NCI-H446 treated with DMSO at 0.1 percent for 48 hours (cell line): Measurements from ENCODE around the gene HEBP1.

Source experiments
- DNase-seq: peaks from one replicate; lab custom pipeline; 2025; lab: John Stamatoyannopoulos, UW

The HEBP1 gene

DNA sequence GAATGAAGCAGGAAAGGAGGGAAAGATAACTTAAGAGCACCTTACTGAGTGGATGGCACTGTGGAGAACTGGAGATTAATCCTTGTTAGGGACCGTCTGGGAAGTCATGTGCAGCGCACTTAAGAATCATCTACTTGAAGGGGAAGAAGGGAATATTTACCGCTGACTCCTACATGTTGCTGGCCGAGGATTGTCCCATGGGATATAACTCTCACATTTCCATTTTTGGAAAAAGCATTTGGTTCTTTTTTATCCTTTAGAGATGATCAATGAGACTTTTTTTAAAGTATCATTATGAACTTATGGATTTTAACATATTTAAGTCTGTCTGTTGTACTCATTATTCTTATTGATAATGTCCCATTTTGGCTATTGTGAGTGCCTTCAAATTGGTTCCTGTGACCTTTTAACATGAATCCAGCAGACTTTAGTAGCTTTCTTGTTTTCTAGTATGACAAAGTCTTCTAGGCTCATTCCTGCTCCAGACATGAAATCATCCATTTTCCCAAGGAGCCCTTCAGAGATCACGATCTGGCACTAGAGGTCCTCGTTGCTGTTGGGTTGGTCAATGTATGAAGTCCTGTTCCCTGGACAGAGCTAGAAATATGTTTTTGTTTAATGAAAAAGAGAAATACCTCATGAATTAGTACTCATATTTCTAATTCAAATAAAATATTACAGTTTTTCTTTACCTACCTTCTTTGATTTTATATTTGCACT is 23.9 kb upstream of the HEBP1 start:
- DNase-seq: peak; percentile 8

DNA sequence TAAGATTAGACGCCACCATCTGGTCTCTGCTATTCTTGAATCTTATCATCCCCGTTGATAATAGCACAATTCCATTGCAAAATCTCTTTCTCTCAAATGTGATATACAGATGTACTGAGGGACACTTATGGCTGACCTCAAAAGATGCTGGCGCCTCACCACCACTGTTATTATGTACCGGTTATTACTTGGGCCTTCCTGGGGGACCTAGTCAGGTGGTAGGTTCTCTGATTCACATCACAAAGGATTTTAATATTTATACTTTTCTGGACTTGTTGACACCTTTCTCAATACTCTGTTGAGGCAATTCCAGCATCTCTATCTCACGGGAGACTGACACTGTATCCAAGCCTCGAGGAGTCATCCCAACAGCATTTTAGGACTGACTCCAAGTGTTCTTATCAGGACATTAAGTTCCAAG is 22.8 kb upstream of the HEBP1 start:
- DNase-seq: no peak

DNA sequence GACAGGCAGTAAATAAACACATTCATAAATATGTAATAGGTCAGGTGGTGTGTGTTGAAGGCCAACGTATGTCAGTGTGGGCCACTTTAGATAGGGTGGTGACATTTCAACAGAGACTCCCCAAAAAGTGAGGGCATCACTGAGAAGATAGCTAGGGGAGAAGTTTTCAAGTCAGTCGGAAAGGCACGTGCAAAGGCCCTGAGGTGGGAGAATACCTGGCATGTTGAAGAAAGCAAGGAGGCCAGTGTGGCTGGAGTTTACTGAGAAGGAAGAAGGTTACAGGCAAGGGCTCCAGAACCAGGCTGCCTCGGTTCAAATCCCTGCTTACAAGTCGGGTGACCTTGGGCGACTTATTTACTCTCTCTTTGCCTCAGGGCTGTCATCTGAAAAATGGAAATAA is 11.0 kb upstream of the HEBP1 start:
- no peak for DNase-seq

DNA sequence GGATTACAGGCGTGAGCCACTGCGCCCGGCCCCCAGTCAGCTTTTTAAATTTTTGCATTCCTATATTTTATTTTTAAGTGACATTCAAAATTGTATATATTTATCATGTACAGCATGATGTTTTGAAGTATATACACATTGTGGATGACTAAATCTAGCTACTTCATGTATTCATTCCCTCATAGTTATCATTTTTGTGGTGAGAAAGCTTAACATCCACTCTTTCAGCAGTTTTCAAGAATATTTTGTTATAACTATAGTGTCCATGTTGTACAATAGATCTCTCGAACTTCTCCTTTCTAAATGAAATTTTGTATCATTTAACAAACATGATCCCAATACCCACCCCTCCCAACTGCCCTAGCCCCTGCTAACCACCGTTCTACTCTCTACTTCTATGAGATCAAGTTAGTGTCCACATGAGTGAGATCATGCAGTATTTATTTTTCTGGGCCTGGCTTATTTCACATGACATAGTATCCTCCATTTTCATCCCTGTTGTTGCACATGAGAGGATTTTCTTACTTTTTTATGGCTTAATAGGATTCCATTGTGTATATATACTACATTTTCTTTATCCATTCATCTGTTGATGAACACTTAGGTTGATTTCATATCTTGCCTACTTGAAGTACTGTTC is 8.8 kb upstream of the HEBP1 start:
- no peak for DNase-seq

GRCh38 chr12:13007496-13008233 is 7.6 kb upstream of the HEBP1 start:
- DNase-seq: no peak

GRCh38 chr12:13005649-13006048 is 5.6 kb upstream of the HEBP1 start:
- DNase-seq: no peak

GRCh38 chr12:13004986-13005385 is 4.9 kb upstream of the HEBP1 start:
- no peak for DNase-seq

- no peak for DNase-seq
Observed at GRCh38 chr12:13004361-13004760, 4.3 kb upstream of the HEBP1 start.

DNA sequence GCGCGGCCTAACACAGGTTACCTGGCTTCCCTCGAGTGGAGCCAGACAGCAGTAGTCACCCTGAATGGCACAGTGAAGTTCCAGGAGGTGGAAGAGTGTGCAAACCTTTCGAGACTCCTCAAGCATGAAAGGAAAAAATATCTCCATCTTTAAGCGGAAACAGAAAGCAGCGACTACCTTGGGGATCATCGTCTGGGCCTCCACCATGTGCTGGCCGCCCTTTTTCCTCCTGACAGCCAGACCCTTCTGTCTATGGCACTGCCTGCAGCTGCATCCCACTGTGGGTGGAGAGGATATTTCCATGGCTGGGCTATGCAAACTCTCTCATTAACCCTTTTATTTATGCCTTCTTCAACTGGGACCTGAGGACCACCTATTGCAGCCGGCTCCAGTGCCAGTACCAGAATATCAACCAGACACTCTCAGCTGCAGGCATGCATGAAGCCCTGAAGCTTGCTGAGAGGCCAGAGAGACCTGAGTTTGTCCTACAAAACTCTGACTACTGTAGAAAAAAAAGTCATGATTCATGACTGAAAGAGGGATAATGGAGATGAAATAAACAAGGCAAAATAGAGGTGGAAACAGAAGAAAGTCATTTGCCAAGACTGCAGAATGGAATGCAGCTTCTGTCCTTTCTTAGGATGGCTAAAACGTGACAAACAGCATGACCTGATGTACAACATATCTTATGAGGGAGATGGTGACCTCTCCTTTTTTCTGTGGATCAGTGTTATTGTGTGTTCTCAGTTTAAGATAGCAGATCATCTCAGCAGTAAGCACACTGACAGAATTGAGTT is 2.4 kb upstream of the HEBP1 start:
- DNase-seq: no peak

GRCh38 chr12:13001775-13002040 is 1.6 kb upstream of the HEBP1 start:
- DNase-seq: no peak

- no peak for DNase-seq
Observed at GRCh38 chr12:13000925-13001774, 1.1 kb upstream of the HEBP1 start.

DNA sequence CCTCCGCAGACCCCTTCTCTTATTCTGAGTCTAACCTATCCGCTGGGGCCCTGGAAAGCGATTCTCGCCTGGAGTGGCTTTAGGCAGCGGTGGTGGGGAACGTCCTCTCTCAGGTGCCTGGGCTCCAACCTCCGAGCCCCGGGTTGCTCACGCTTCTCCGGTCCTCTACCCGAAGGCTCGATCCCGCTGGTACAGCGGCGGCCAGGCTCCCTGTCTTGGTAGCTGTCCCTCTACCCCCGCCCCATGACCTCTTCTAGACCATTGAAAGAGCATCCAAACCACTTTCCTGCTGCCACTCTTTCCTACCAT is 505 bp upstream of the HEBP1 start:
- DNase-seq: no peak

DNA sequence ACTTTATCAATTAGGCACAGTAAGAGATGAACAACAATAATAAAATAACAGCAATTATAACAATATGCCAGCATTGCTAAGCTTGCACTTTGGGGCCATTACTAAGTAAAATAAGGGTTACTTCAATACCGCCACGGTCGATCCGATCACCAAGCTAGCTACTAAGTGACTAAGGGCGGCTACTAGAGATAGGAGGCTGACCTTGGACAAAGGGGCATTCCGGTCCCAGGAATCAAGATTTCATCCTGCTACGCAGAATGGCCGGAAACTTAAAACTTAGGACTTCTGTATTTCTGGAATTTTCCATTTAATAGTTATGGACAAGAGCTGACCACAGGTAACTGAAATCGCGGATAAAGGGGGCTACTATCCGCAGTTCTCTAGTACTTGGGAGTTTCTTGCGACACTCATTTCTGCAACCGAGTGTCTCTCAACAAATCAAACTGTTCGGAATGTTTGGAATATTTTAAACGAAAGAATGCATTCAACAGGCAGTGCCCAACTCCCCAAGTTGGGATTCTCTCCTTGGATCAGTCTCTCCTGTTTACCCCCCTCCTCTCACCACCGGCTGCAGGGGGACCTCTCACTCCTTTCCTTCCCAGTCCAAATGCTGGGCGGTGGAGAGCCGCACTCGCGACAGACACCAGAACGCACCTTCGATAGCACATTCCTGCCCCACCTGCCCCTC is 650 bp downstream of the HEBP1 start:
- no peak for DNase-seq

GRCh38 chr12:12998248-12998647 is 1.8 kb downstream of the HEBP1 start:
- DNase-seq: no peak

GRCh38 chr12:12997734-12998133 is 2.3 kb downstream of the HEBP1 start:
- DNase-seq: no peak

- no peak for DNase-seq
Observed at GRCh38 chr12:12997156-12997555, 2.9 kb downstream of the HEBP1 start.

GRCh38 chr12:12996209-12996608 is 3.9 kb downstream of the HEBP1 start:
- no peak for DNase-seq

GRCh38 chr12:12995088-12995487 is 5.0 kb downstream of the HEBP1 start:
- no peak for DNase-seq

- DNase-seq: no peak
Observed at GRCh38 chr12:12993367-12993766, 6.7 kb downstream of the HEBP1 start.

- DNase-seq: no peak
Observed at GRCh38 chr12:12992418-12993130, 7.5 kb downstream of the HEBP1 start.
